ENCODE measurements around the gene PPP1R14B.
"Not testable (repeated sequence)": the region's sequence is repeated elsewhere in the genome, so short reads cannot be mapped to it uniquely, and the experiment has no call there.

The PPP1R14B gene

GRCh38 chr11:64247729-64248531 lies 1.2 kb upstream of the PPP1R14B start:
- in situ Hi-C loops (cut with MboI; ENCODE audit: low sequenced_read_pairs) = no loop called here

GRCh38 chr11:64246621-64246870 lies 197 bp downstream of the PPP1R14B start:
- in situ Hi-C loops (cut with MboI; ENCODE audit: low sequenced_read_pairs) = not testable (repeated sequence)

DNA sequence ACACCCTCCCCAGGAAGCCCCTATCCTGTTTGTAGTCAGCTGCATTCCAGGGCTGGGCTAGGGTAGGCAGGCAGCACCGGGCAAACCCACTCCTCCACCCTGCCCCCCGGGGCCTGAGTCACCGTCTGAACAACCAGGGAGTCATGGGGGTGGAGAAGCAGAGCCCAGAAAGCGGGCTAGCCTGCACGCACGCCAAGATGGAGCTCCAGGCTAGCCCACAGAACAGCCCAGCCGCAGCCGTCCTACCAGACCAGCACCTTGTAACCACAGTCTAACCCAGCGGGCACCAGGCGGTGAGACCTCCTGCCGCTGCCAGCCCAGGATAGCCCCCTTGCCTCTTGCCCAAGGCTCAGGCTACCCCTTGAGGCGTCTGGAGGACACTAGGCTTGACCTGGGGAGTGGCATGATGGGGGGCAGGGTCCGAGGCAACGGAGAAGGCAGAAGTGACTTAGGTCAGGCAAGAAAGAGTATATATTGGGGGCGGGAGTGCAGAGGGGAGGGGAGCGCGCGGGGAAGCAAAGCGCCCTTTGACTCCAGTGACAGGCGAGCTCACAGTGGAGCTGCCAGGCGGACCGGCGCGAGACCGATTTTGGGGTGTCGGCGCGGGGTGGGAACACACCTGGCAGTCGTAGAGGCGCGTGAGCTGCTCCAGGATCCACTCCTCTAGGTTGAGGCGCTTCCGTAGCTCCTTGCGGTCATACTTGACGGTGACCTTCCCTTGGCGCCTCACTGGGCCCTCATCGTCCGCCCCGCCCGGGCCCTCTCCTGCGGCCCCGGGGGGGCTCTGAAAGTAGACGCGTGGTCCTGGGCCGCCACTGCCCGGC lies 734 bp downstream of the PPP1R14B start:
- in situ Hi-C loops (cut with MboI; ENCODE audit: low sequenced_read_pairs) = no loop called here

- in situ Hi-C loops (cut with MboI; ENCODE audit: low sequenced_read_pairs) = no loop called here
These were observed 1.3 kb downstream of the PPP1R14B start for GRCh38 chr11:64245401-64245796.

GRCh38 chr11:64244966-64245365 lies 1.8 kb downstream of the PPP1R14B start:
- in situ Hi-C loops (cut with MboI; ENCODE audit: low sequenced_read_pairs) = no loop called here

- in situ Hi-C loops (cut with MboI; ENCODE audit: low sequenced_read_pairs) = no loop called here
These were observed 2.6 kb downstream of the PPP1R14B start for GRCh38 chr11:64244107-64244506.

DNA sequence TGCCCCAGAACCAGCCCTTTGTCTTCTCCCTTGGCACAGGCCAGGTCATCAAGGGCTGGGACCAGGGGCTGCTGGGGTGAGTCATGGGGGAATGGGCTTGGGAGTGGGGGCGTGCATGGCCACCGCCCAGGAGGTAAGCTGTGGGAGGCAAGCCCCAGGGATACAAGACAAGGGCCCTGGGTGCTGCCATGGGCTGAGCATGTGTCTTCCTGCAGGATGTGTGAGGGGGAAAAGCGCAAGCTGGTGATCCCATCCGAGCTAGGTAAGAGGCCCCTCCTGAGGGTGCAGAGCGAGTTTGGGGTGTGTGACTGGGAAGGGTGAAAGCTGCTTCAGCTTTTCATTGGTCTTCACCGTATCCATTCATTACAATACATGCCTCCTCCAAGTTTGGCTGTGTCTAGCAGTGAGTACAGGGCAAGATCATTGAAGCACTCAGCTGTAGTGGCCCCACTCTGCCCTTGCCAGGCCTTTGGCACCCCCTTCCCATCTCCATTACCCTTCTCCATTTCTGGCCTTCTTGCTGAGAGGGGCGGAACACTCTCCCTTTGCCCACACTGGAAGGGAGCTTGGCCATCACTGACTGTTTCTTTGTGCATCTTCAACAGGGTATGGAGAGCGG lies 3.4 kb downstream of the PPP1R14B start:
- in situ Hi-C loops (cut with MboI; ENCODE audit: low sequenced_read_pairs) = no loop called here

DNA sequence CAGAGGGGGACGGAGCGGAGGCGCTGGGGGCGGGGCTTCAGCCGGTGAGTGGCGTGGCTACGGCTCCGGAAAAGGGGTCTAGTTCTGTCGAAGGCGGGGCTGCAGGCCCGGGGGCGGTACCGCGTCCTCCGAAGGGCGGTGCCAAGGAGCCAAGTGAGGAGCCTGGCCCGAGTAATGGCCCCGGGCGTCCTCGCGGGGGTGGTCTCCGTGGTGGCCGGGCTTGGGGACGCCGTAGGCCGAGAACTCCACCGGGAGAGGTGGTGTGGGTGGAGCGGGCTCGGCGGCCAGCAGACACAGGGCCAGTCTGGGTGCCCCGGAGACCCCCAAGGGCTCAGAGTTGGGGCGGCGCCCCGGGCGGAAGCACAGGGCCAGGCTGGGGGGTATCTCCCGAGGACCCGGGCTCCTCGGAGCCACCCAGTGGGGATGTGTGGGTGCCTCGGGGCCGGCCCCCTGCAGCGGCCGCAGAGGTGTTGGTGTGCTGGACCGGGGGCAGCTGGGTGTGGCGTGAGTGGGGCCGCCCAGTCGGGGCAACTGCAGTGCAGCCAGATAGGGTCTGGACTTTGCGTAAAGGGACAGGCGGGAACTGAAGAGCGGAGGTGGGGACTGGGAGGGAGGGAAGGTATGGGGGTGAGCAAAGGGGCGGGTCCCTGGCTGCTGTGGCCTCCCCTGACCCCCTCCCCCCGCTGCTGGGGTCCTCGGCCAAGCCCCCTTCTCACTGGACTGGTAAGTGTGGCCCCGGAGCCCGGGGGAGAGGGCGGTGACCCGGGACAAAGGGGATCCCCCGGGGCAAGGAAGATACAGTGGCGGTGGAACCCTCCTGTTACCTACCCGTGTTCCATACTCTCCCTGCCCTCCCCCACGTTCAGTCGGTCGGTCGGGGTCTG lies 5.0 kb downstream of the PPP1R14B start:
- in situ Hi-C loops (cut with MboI; ENCODE audit: low sequenced_read_pairs) = no loop called here

GRCh38 chr11:64241241-64241490 lies 5.6 kb downstream of the PPP1R14B start:
- in situ Hi-C loops (cut with MboI; ENCODE audit: low sequenced_read_pairs) = no loop called here

- in situ Hi-C loops (cut with MboI; ENCODE audit: low sequenced_read_pairs) = no loop called here
These were observed 6.1 kb downstream of the PPP1R14B start, which contains the start of gene FKBP2 for GRCh38 chr11:64240435-64241240. Gene FKBP2, plus strand, starts transcription at chr11:64241095. Its CDS starts 1,293 bp downstream, at chr11:64242388.

DNA sequence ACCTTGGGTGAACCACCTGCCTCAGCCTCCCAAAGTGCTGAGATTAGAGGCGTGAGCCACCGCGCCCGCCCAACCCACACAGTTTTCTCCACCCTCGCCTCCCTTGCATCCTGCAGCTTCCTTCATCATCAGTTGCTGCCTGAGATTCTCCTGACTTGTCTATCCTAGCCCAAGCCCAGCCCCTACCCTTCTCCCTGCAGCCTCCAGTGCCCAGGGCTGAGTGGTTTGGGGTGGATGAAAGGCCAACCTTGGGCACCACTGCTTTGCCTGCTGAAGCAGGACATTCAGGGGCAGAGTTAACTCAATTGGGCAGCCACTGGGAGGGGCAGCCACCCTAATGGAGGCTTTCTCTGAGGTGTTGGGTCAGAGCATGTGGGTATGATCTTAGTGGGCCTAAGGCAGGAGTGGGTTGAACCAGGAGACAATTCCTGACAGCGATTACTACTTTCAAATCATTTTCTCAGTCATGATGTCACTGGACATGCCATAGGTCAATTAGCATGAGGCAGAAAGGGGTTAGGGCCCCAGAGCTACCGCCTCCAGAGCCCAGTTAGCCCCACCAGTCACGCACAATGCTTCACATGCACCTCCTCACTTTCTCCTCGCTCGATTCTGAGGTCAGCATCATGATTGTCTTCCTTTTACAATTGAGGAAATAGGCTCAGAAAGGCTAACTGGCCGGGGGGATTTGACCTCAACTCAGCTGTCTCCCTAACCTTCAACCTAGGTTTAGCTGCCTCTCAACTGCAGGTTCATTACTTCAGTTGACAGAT lies 6.9 kb downstream of the PPP1R14B start:
- in situ Hi-C loops (cut with MboI; ENCODE audit: low sequenced_read_pairs) = no loop called here

DNA sequence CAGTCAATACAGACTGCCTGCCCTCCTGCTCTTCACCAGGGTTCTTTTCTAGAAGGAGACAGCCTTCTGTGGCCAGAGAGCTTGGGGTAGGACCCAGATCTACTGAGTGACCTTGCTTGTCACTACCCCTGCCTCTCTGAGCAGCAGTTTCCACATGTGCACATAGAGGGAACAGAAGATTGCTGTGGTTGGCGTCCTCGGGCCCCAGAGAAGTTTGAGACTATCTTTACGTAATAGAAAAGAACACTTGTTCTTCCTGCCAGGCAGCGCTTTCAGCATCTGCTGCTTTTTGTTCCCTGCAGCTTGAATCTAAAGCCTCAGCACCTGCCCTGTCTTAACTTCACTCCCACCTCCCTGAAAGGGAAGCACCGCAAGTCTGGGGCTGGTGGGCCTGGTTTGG lies 7.7 kb downstream of the PPP1R14B start:
- in situ Hi-C loops (cut with MboI; ENCODE audit: low sequenced_read_pairs) = no loop called here

- in situ Hi-C loops (cut with MboI; ENCODE audit: low sequenced_read_pairs) = no loop called here
These were observed 8.7 kb downstream of the PPP1R14B start for GRCh38 chr11:64238076-64238475.

DNA sequence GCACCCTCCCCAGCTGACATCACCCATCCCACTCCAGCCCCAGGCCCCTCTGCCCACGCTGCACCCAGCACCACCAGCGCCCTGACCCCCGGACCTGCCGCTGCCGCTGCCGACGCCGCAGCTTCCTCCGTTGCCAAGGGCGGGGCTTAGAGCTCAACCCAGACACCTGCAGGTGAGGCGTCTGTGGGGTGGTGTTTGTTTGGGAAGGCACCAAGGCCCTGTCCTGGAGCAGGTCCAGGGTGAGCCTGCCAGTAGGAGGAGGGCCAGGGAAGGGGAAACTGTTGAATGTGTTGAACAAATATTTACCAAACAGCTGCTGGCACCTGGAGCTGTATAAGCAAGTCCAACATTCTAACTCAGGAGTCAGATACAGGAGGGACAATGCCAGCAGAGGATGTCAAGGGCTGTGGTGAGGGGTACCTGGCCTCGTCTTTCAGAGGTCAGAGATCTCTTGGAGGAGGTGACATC lies 9.2 kb downstream of the PPP1R14B start:
- in situ Hi-C loops (cut with MboI; ENCODE audit: low sequenced_read_pairs) = no loop called here

DNA sequence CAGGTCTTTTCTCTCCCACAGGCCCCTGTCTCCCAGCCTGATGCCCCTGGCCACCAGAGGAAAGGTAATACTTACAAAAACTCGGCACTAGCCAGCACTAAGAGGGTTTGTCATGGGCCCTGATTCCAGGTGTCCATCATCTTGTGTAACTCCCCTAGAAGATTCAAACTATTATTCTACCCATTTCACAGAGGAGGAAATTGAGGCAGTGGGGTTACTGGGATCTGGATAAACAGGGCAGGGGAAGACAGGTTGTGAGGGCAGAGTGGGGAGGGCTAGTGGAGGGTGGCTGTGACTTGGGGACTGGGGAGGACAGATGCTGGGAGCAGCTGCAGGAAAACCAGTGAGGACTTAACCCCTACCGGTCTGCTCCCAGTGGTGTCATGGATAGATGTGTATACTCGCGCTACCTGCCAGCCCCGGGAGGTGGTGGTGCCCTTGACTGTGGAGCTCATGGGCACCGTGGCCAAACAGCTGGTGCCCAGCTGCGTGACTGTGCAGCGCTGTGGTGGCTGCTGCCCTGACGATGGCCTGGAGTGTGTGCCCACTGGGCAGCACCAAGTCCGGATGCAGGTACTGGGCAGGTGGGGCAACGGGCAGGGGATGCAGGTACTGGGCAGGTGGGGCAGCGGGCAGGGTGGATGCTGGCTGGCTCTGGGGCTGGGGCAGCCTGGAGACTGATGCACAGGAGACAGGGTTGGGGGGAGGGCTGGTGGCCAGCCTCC lies 11.1 kb downstream of the PPP1R14B start:
- in situ Hi-C loops (cut with MboI; ENCODE audit: low sequenced_read_pairs) = no loop called here

DNA sequence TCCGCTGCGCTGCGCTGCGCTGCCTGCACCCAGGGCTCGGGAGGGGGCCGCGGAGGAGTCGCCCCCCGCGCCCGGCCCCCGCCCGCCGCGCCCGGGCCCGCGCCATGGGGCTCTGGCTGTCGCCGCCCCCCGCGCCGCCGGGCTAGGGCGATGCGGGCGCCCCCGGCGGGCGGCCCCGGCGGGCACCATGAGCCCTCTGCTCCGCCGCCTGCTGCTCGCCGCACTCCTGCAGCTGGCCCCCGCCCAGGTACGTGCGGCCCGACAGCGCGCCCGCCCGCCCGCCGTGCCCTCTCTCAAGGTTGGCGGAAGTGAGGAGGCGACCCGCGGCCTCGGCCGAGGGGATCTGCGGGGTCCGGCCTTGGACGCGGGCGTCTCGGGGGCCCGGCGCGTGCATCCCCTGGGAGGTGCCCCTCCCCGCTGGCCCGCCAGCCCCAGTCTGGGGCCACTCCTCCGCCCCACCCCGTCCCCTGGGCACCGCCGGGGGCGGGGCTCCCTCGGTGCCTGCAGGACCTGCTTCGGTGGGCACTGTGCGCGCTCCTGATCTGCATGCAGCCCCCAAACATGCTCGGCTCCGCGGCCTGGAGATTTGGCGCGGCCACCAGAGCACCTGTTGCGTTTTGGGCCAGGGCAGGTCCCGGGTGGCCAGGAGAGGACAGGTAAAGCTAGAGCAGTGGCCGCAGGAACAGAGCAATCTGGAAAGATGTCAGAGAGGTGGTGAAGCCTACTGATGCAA lies 11.9 kb downstream of the PPP1R14B start:
- in situ Hi-C loops (cut with MboI; ENCODE audit: low sequenced_read_pairs) = no loop called here

DNA sequence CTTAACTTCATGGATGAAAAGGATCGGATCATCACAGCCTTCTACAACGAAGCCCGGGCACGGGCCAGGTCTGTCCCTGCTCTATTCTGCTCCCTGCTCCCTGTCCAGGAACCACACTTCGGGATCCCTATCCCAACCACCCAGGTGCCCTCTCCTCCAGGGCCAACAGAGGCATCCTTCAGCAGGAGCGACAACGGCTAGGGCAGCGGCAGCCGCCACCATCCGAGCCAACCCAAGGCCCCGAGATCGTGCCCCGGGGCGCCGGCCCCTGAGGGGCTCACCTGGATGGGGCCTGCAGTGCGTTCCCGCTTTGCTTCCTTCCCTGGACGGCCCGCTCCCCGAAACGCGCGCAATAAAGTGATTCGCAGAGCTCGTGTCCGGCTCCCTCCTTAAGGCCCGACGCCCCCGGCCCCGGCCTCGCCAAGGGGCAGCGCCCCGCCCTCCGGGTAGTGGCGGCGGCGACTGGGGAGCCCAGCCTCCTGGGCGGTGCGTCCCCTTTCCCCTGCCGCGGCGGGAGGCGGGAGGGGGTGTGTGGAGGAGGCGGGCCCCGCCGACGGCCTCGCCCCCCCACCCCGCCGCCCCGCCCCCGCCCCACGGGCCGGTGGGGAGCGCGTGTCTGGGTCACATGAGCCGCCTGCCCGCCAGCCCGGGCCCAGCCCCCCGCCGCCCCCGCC lies 12.7 kb downstream of the PPP1R14B start, which contains the start of gene VEGFB:
TSS of gene VEGFB (plus strand) at position 672 of the 674 bp plus-strand sequence. CDS start 250 bp downstream, outside the sequence.
- in situ Hi-C loops (cut with MboI; ENCODE audit: low sequenced_read_pairs) = no loop called here

GRCh38 chr11:64232967-64233315 lies 13.8 kb downstream of the PPP1R14B start:
- in situ Hi-C loops (cut with MboI; ENCODE audit: low sequenced_read_pairs) = no loop called here

Data from HL-60/S4 (cell line).